GM21381 (cell line): ENCODE data around the gene TM6SF1.
"Not testable (repeated sequence)": the region's sequence is repeated elsewhere in the genome, so short reads cannot be mapped to it uniquely, and the experiment has no call there.

Experiments
- ATAC-seq: cut with Tn5 transposase; IDR thresholded peaks from one replicate; pipeline ENCODE4 v1.9.1; 2021; ENCODE audit warnings: mild to moderate bottlenecking, moderate library complexity; ENCODE audit not compliant: unreplicated experiment

The TM6SF1 gene

DNA sequence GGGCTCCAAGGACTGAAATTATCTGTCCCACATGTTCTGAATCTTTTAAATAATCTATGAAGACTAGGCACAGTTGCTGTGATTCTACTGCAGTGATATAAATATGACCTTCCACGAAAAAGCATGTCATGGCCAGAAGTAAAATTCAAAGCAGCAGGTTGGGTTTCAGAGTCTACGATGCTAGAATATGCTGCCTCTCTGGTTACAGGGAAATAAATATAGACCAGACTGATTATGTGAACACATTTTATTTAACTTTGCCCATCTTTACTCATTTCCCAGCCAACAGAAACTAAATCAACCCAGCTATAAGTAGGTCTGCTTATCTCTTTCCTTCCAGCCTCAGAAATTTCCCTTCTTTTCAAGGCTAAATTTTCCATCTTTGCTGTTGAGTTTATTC, 19.9 kb upstream of the TM6SF1 start:
- no peak for ATAC-seq

DNA sequence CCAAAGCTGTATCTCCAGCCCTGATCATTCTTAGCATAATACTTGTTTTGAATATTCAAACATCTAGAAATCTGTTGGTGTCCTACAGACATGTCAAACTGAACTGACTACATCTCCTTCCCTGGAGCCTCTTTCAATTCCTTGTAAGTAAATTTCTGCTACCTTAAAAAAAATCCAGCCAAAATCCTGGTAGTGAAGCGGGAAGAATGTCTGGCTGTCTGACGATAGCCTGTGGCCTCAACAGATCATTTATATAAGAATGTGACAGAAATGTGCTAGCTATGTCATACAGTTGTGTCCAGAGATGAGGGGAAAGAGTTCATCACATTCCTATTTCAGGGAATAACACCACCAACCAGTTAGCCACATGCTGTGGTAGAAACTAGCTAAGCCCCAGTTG, 18.6 kb upstream of the TM6SF1 start:
- no peak for ATAC-seq

DNA sequence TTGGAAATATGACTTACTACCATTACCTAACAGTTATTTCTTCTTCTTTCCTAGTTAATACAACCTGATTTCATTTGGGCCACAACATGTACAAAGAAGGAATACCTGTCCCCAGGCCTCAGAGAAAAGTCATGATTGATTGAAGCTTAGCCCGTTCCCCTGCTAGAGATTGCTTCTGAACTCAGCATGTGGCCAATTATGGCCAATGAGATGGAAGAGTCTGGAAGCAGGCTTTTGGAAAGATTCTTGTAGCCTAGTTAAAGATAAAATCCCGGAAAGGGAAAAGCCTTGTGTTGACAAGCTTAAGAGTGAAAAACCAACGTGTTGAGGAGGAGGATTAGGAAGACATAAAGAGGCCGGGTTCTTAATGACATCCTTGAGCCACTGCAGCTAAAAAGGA, 17.0 kb upstream of the TM6SF1 start:
- no peak for ATAC-seq

DNA sequence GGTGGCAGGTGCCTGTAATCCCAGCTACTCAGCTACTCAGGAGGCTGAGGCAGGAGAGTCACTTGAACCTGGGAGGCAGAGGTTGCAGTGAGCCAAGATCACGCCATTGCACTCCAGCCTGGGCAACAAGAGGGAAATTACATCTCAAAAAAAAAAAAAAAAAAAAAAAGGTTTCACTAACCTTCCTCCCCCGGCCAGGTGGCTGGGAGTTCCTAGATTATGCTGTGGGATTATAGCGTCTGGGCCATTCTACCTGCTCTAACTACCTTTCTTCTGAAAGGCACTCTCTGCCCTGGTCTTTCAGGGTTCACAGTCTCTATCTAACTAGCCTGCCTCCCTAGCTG, 15.5 kb upstream of the TM6SF1 start:
- ATAC-seq, result not testable (repeated sequence)

DNA sequence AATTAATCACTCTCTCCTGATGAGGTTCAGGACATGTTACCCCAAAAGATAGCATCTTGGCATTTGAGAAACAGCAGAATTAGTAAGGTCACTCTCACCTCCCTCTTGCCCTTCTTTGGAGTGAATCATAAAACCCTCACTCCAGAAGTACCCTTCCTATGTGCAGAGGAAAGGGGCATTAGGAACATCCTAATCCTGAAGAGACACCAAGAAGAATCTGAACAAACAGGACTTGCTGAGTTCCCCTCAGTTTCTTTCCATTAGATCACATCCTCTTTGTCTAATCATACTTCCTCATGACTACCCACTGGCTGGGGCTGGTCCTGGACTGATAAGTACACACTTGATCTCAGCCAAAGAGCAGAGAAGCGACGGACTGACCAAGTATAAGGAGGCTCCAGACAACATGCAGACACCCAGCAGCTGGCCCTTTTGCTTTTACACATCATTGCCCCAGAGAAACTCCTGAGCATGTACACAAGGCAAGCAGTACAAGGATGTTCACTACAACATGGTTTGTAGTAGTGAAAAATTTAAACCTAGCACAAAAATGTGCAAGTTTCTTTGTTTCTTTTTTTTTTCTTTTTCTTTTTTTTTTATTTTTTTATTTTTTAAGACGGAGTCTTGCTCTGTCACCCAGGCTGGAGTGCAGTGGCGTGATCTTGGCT, 15.0 kb upstream of the TM6SF1 start:
- ATAC-seq, result peak; percentile 90

DNA sequence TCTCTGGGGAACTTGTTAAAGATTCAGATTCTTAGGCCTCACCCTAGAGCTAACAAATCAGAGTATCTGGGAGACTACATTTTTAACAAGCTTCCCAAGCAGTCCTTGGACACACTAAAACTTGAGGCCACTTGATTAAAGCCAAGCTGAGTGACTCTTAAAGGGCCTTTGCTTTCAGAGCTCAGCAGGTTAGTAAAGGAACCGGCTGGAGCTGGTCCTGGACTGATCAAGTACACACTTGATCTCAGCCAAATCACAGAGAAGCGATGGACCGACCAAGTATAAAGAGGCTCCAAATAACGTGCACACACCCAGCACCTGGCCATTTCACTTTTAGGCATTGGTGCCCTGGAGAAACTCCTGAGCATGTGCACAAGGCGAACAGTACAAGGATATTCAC, 12.9 kb upstream of the TM6SF1 start:
- no peak for ATAC-seq

DNA sequence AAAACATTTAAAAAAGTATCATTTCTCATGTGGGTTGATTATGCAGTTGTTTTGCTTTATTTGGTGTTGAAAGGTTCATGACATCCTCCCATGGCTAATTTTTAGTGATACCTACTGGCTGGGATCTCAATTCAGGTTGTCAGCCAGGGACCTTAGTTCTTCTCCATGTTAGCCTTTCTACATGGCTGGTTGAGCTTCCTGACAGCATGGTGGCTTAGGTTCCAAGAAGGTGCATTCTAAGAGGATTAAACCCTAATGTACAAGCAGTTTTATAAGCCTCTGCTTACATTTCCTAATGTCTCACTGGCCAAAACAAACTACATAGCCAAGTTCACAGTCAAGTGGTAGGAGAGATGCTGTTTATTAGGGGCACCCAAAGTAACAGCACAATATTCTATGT, 9.4 kb upstream of the TM6SF1 start:
- no peak for ATAC-seq

DNA sequence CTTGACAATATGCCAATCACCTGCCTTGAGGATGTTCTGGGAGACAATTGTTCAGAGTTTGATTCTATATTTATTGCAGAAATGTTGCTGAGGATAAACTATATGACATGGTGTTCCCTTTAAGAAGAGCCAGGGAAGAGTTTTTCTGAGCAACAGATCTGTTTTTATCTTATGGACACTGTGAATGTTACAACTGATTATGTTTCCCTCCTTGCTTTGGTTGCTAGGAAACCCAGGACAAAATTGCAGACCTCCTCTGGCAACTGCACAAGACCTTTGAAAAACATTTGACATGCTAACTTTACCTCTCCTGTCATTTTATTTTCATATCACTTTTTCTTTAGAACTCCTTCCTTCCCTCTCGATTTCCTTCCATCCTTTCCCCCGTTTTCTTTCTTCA, 8.2 kb upstream of the TM6SF1 start:
- no peak for ATAC-seq

DNA sequence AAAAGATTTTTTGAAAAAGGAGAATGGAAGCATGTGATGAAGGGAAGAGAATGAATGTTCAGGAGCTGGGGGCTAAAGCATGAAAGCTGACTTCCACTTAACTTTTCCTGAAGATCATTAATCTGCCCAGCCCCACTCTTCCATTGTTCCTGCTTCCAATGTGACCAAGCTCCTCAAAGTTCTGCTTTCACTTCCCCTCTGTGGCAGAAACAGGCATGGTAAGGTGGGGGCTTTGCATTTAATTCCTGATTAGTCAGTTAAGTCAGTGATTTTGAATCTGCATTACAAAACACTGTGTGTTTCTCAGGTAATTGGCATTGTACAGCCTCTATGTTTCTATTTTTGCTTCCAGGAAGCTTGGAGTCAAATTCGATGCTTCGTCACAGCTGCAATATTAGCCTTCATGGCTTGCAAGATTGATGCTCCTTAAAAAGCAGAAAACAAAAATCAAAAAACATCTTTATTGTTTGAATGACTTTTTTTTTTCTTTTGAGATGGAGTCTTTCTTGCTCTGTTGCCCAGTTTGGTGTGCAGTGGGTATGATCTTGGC, 7.3 kb upstream of the TM6SF1 start:
- ATAC-seq, result no peak

DNA sequence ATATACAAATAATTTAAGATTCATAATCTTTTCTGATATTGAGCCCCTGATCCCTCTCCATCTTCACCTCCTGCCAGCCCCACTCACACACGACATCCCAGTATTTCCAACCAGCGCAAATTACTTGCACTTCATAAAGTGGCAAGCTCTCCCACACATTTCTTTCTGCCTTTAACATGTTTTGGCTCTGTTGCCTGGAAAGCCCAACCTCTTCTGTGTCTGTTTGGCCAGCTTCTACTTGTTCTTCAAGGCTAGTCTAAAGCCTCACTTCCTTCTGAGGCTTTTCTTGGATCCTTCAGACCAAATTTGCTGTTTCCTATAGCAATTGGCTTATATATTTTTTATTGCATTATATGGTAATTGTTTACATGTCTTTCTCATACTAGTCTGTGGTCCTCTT, 5.1 kb upstream of the TM6SF1 start:
- ATAC-seq, result no peak

DNA sequence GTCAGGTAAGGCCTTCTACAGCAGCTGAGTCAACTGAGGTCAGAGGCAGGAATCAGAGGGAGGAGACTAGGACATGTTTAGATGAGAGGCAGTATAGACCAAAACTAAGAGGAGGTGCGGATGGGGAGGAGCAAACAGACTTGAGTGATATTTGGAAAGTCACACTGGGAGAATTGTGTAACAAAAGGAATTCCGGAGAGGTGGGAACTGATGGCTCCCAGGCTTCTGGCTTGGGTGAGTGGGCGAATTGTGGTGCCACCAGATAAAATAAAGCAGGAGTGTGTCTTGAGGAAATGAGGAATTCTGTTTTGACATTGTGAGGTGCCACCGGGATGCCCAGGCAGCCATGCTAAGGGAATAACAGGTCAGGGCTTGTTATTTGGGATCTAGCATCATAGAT, 3.3 kb upstream of the TM6SF1 start:
- ATAC-seq, result no peak

DNA sequence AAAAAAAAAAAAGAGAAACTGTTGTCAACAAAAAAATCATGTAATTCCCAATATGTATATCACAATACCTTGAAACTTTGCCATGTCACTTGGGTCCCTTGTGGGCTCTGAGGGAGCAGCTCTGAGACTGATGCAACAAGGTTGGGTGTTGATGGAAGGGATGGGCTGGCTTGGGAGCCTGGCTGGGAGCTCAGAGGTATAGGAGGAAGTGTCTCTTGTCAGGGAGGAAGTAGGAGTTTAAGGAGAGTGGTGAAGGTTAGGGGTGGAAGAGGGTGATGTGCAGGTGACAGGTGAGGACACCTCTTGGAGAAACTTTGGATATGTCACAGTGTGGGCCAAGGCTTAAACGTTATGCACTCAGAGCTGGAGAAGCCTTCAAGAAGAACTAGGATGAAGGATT, 2.0 kb upstream of the TM6SF1 start:
- ATAC-seq, result no peak

DNA sequence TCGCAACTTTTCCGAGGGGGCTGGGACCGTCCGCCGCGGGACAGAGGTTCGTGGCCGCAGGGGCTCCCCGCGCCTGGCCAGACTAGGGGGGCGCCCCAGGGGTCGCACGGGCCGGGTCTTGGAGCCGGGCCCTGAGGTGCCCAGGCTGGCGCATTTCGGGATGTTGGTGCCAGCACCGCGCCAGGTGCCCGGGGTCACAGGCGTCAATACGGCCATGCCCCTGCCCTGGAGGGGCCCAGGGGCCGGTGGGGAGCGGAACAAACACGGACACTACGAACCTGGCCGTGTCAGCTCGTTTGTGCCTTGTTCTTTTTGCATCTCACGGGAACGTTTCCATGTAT, 366 bp downstream of the TM6SF1 start:
- ATAC-seq, result no peak

DNA sequence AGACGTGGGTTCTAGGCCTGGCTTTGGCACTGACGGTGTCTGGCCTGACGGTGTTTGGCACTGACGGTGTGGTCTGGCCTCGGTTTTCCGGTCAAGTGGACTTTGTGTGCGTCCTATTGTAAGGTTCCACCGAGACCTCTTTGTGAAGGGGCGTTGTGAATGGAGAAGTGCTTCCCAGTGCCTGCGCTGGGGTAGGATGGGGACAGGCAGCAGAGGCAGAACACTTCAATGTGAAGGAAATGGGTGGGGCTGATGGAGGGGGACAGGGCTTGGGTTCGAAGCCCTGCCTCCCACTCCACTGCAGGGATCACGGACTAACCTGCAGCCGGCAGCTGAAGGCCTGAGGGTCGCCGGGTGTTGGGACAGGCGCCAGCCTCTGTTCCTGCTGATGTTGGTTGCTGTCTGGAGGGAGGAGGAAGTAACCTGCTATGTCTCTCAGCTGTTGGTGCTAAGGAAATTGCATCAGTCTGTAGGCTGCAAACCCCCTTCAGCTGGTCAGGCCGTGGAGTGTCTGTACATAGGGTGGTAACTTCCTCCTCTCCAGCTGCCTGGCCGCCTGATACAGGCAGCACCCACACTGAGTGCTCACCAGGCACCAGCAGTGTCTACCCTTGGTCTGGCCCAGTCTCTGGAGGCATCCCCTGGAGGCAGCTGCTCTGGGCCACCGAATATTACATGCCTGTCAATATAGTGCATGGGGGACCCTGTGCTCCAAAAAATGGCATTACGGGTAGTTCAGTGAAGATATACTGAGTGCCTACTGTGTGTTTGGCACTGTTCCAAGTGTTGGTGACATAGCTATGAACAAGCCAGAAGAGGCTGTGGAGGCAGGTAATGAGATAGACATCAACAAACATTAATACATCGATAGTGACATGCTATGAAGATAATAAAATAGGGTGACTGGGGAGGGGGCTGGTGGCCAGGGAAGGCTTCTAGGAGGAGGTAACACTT, 1.1 kb downstream of the TM6SF1 start:
- peak; percentile 71 for ATAC-seq

DNA sequence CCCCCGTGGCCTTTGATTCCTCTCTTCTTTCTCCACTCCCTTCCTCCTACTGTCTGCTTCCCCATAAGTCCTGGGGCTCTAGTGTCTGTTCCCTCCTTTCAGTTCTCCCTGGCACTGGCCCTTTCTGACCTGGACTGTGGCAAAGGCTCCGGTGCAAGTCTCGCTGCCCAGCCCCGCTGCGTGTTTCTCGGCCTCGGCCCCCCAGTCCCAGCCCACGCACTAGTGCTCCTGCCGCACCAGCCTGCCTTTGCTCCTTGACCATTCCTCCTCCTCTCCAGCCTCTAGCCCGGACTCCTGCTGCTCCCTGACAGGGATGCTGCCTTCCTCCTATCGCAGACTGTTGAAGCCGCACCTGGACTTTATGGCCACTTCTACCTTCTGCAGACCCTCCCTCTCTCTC, 2.1 kb downstream of the TM6SF1 start:
- no peak for ATAC-seq

DNA sequence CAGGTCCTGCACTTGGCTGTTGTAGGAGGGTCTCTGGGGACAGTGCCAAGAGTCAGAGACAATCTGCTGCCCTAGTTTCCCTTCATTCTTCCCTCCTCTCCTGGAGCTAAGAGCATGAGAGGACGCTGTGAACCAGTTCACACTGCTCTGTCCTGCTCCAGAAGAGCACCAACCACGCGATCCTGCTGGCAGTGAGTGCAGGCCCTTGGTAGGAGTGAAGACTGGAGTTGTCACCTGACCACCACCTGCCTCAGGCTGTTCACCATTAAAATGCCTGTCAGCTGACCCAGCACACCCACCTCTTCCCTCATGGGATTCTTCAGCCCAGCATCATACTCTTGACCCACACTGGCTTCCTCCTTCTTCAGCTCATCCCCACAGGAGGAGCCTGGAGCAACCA, 2.9 kb downstream of the TM6SF1 start:
- ATAC-seq, result no peak

DNA sequence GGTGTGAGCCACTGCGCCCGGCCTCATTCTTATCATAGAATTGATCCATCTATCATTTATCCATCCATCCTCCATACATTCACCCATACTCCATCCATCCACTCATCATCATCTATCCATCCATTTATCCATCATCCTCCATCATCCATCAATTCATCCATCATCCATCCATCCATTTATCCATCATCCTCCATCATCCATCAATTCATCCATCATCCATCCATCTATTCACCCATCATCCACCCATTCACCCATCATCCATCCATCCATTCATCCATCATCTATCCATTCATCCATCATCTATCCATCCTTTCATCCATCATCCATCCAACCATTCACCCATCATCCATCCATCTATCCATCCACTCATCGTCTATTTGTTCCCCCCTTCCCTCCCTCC, 3.7 kb downstream of the TM6SF1 start:
- no peak for ATAC-seq

DNA sequence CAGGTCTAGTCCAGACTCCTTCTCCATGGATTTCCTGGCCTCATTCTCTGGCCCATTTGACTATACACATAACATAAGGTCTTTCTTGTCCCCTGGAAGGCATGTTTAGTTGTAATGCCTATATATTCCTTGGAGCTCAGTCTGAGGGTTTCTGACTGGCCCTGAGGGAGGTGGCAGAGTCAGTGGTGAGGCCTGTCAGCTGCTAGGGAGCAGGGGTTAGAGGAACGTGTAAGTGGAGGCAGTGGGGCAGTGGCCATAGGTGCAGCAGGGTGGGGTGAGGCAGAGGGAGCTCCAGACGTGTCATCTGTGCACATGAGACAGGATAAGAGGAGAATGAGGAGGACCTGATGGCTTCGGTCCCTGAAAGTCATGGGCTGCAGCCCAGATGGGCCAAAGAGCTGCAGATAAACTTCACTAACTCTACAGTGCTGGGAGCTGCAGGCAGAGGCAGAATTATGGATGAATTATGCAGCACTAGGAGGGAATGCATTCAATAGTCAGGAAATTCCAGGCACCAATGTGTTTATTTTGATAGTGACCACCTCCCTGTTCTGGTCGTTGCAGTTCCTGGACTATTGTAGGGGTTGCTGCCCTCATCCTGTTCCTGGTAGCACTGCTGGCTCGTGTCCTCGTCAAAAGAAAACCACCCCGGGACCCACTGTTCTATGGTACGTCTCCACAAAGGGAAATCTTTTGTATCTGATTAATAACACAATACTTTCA, 4.9 kb downstream of the TM6SF1 start:
- no peak for ATAC-seq

DNA sequence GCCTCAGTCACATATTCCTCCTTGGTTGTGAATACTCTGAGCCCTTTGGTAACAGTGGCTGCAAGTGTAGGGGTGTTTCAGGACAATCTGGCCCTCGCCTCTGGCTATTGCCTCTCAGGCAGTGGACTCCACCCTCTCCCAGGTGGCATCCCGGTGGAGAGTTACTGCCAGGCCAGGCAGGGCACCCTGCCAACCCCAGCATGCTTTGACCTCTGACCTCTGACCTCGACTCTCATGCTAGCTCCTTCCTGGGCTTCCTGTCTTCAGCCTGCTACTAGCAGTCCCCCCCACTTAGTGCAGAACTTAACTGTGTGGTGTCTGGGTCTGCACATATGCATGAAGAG, 5.5 kb downstream of the TM6SF1 start:
- no peak for ATAC-seq

DNA sequence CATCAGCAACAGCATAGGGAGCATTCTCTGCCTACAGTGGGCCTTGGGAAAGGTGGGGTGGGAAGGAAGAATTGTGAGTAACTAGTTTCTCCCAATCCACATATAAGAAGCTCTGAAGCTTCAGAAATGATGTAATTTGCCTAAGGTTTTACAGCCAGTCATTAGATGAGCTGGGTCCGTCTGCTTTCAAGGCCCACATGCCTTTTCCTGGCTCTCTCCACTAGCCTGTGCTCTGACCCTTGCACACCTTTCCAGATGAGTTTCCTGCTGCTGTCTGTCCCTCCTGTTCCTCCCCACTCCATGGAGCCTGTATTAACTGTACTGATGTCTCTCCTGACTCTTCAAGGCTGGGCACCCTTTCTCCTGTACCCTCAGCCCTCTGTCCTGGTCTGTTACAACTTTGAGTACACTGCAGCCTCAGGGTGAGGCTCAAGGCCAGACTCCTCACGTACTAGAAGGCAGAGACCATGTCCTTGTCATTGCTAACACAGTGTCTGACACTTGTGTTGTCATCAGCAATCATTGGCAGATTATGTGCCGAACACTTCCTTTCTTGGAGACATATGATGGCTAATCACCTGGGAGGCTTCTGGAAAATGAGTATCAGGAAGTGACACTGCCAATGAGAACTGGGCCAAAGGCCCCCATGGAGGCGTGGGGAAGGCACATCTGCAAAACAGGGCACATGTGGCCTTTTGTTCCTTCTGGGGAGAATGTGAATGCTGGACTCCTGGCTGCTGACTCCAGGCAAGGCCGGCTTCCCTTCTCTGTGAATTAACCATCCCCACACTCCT, 6.6 kb downstream of the TM6SF1 start:
- ATAC-seq, result no peak

DNA sequence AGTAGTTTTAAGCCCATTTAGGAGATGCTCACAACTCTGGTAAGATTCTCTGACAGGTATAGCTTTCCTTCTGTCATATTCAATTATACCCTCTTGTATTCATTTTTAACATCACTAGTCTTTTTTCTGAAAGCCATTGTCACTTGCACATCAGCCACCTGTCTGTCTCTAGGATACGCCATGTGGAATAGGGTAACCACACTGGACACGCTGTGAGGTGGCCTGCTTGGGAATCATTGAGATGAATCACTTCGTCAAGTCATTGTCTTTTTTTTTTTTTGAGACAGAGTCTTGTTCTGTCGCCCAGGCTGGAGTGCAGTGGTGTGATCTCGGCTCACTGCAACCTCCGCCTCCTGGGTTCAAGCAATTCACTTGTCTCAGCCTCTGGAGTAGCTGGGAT, 7.4 kb downstream of the TM6SF1 start:
- no peak for ATAC-seq
